Peyer's patch (tissue), 4 donors: ENCODE measurements around the gene GFER.

ENCODE experiments used
- POLR2A ChIP-seq, 2 donors: fragments of 450-650 bp; IDR thresholded peaks; one replicate each; pipeline ENCODE4 v1.5.1; 2017; ENCODE audit warnings: antibody characterized with exemption in 2 of 2, mild to moderate bottlenecking in 2 of 2, moderate library complexity in 2 of 2
- TF ChIP-seq, protein P1 (sequence below), 6 experiments: fragments of 450-650 bp in 4 of 6; fragments of 200-600 bp in 2 of 6; sonication (generic) in 1 of 6; IDR thresholded peaks; one replicate each; pipeline ENCODE4 v1.5.1; 2017 to 2019; ENCODE audit warnings: antibody characterized with exemption in 6 of 6, mild to moderate bottlenecking in 3 of 6, moderate library complexity in 1 of 6

- TF ChIP-seq, protein P1, sequence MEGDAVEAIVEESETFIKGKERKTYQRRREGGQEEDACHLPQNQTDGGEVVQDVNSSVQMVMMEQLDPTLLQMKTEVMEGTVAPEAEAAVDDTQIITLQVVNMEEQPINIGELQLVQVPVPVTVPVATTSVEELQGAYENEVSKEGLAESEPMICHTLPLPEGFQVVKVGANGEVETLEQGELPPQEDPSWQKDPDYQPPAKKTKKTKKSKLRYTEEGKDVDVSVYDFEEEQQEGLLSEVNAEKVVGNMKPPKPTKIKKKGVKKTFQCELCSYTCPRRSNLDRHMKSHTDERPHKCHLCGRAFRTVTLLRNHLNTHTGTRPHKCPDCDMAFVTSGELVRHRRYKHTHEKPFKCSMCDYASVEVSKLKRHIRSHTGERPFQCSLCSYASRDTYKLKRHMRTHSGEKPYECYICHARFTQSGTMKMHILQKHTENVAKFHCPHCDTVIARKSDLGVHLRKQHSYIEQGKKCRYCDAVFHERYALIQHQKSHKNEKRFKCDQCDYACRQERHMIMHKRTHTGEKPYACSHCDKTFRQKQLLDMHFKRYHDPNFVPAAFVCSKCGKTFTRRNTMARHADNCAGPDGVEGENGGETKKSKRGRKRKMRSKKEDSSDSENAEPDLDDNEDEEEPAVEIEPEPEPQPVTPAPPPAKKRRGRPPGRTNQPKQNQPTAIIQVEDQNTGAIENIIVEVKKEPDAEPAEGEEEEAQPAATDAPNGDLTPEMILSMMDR (IDR thresholded peaks at IDR 0.05), result no peak
- TF ChIP-seq POLR2A (IDR thresholded peaks at IDR 0.05), result no peak
Observed at GRCh38 chr16:1976951-1977874, 6.8 kb upstream of the GFER start.
